Fibroblast of lung (primary cell): Measurements from ENCODE around the gene PCSK6. TPM values are rescaled to one million over a fixed set of nuclear protein-coding genes. Genes with fewer than 3 reads are reported as not detected.

Experiments used
- DNase-seq, 2 donors: peaks; one replicate each; pipeline versions ENCODE4 v3.0.0 to v3.0.0-alpha.2; 2010; ENCODE audit warnings: low read depth in 2 of 2
- H2AFZ ChIP-seq: 2 replicates; pipeline ENCODE4 v1.5.1; 2012; ENCODE audit warnings: low read length, control low read depth, inconsistent platforms
- H3K27ac ChIP-seq: 2 replicates; pipeline ENCODE4 v1.5.1; 2011; ENCODE audit warnings: low read length, control low read depth; ENCODE audit not compliant: insufficient read depth
- H3K27me3 ChIP-seq: 2 replicates; pipeline ENCODE4 v1.5.1; 2011; ENCODE audit warnings: mild to moderate bottlenecking, low read length; ENCODE audit not compliant: control insufficient read depth, insufficient read depth
- H3K36me3 ChIP-seq: 2 replicates; pipeline ENCODE4 v1.5.1; 2011; ENCODE audit warnings: low read length; ENCODE audit not compliant: control insufficient read depth, insufficient read depth
- H3K4me1 ChIP-seq: 2 replicates; pipeline ENCODE4 v1.5.1; 2011; ENCODE audit warnings: low read length; ENCODE audit not compliant: control insufficient read depth, insufficient read depth; ENCODE audit errors: extremely low read depth
- H3K4me2 ChIP-seq: 2 replicates; pipeline ENCODE4 v1.5.1; 2011; ENCODE audit warnings: low read length, control low read depth; ENCODE audit not compliant: insufficient read depth; ENCODE audit errors: extremely low read depth
- H3K4me3 ChIP-seq, 4 experiments: fragments of 200-600 bp in 1 of 4; sonication (generic) in 1 of 4; replicated peaks in 1 of 4; 2 replicates each; pipeline ENCODE4 v1.5.1; 2011 to 2016; ENCODE audit warnings: low read length in 4 of 4, low read depth in 3 of 4, mild to moderate bottlenecking in 3 of 4, control low read depth in 2 of 4, inconsistent platforms in 1 of 4, mixed read lengths in 1 of 4; ENCODE audit not compliant: insufficient read depth in 1 of 4; ENCODE audit errors: control extremely low read depth in 1 of 4
- H3K79me2 ChIP-seq: 2 replicates; pipeline ENCODE4 v1.5.1; 2012; ENCODE audit warnings: mild to moderate bottlenecking, low read length, inconsistent platforms; ENCODE audit not compliant: control insufficient read depth, insufficient read depth
- H3K9ac ChIP-seq: 2 replicates; pipeline ENCODE4 v1.5.1; 2011; ENCODE audit warnings: mild to moderate bottlenecking, low read length, control low read depth; ENCODE audit not compliant: insufficient read depth
- H3K9me3 ChIP-seq: 2 replicates; pipeline ENCODE4 v1.5.1; 2012; ENCODE audit warnings: low read depth, low read length; ENCODE audit not compliant: control insufficient read depth, insufficient read depth
- H4K20me1 ChIP-seq: 2 replicates; pipeline ENCODE4 v1.5.1; 2011; ENCODE audit warnings: low read length; ENCODE audit not compliant: control insufficient read depth, insufficient read depth; ENCODE audit errors: extremely low read depth
- EZH2 ChIP-seq: IDR thresholded peaks from 2 replicates; pipeline ENCODE4 v1.5.1; 2012; ENCODE audit warnings: low read length, control low read depth, mild to moderate bottlenecking; ENCODE audit errors: missing control alignments
- polyA plus RNA-seq, 2 donors: library from polyadenylated mRNA; depleted of rRNA in 1 of 2; stranded (reverse) in 1 of 2; unstranded in 1 of 2; fragments of >200 nt; gene quantifications; 2 replicates each; pipeline ENCODE4 v1.2.1, GENCODE V29; 2011 to 2012; ENCODE audit warnings: missing spikeins in 1 of 2
- total RNA-seq: library from RNA; depleted of rRNA; stranded (reverse); fragments of >200 nt; gene quantifications from 2 replicates; pipeline ENCODE4 v1.2.1, GENCODE V29; 2014
- TF ChIP-seq, protein P1 (sequence below), 2 donors: IDR thresholded peaks in 1 of 2; conservative IDR thresholded peaks in 1 of 2; 1 replicate in 1 of 2; 2 replicates in 1 of 2; pipeline ENCODE4 v1.5.1; 2011 to 2012; ENCODE audit warnings: low read length in 2 of 2, control low read depth in 1 of 2, inconsistent platforms in 1 of 2, low read depth in 1 of 2, mild to moderate bottlenecking in 1 of 2

Gene PCSK6
- total and polyA plus RNA-seq, 2 donors (not counting 1 experiment from before 2014, with no cell fraction given) = 0.02 to 0.83 TPM

DNA sequence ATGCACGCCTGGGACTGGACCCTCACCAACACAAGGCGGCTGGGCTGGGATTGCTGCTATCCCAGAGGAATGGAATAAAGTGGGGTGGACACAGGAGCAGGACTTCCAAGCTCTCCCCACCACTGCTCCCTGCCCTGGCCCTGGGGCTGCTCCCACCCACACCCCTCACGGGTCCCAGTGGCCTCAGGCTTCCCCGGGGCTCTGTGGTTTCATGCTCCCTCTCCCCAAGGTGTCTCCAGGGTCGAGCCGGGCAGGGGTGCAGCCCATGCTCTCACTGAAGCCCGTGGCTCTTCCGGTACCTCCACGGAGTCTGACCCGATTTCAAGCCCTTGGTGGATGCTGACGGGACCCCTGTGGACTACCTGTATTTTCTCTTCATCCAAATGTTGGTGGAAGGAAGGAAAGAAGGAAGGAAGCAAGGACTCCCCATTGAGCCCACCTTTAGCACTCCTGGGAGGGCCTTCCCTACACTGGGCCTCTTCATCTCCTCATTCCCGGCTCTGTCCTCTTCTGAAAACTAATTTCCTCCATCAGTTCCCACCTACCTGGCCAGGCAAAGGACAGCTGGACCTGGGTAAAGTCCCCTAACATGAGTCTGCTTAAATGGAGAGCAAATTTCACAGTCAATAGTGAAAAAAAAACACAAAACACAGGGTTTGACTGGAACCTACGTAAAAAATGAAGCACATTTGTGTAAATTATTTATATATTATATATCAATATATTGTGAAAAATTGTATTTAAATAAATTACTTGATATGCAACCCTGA lies 44.0 kb upstream of the PCSK6 start:
- H3K36me3 ChIP-seq = no peaks in the 10 kb centered on the region
- no peak overlapping the region for H3K27ac ChIP-seq
- TF ChIP-seq EZH2 = no peak
- TF ChIP-seq, protein P1, sequence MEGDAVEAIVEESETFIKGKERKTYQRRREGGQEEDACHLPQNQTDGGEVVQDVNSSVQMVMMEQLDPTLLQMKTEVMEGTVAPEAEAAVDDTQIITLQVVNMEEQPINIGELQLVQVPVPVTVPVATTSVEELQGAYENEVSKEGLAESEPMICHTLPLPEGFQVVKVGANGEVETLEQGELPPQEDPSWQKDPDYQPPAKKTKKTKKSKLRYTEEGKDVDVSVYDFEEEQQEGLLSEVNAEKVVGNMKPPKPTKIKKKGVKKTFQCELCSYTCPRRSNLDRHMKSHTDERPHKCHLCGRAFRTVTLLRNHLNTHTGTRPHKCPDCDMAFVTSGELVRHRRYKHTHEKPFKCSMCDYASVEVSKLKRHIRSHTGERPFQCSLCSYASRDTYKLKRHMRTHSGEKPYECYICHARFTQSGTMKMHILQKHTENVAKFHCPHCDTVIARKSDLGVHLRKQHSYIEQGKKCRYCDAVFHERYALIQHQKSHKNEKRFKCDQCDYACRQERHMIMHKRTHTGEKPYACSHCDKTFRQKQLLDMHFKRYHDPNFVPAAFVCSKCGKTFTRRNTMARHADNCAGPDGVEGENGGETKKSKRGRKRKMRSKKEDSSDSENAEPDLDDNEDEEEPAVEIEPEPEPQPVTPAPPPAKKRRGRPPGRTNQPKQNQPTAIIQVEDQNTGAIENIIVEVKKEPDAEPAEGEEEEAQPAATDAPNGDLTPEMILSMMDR (conservative IDR thresholded peaks at IDR 0.05 in 1 of 2, IDR thresholded peaks at IDR 0.05 in 1 of 2; ENCODE audit: low read depth in 1 of 2, low read length in 2 of 2) = no peak
- H3K79me2 ChIP-seq = no peaks in the 10 kb centered on the region
- no peak overlapping the region for H2AFZ ChIP-seq
- H4K20me1 ChIP-seq = no peaks in the 10 kb centered on the region
- no peaks in the 10 kb centered on the region for H3K9me3 ChIP-seq
- H3K9ac ChIP-seq = no peak overlapping the region
- no peak overlapping the region for H3K4me2 ChIP-seq
- H3K4me3 ChIP-seq = no peak overlapping the region
- DNase-seq = no peak
- no peaks in the 10 kb centered on the region for H3K27me3 ChIP-seq
- no peaks in the 10 kb centered on the region for H3K4me1 ChIP-seq

DNA sequence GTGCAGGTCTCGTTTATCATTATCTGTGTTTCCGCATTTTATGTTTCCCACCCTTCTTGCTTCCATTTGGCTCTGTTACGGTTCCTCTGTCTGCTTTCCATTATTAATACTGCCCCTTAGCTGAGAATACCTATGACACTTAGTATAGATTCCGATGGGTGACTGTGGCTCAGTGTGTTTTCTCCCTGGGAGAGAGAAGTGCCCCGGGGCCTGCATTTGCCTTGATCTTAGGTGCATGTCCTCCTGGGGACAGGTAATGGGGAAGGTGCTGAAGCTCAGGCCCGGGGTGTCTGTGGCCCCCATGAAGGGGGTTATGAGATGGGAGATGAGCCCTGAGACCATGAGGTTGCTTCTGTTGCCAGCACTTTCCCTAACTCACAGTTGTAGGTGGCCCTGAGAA lies 43.4 kb upstream of the PCSK6 start:
- no peaks in the 10 kb centered on the region for H4K20me1 ChIP-seq
- H3K9ac ChIP-seq = no peak overlapping the region
- H3K27me3 ChIP-seq = no peaks in the 10 kb centered on the region
- H3K79me2 ChIP-seq = no peaks in the 10 kb centered on the region
- no peak overlapping the region for H3K27ac ChIP-seq
- H3K36me3 ChIP-seq = no peaks in the 10 kb centered on the region
- no peaks in the 10 kb centered on the region for H3K4me1 ChIP-seq
- TF ChIP-seq EZH2 = no peak
- TF ChIP-seq, protein P1 (conservative IDR thresholded peaks at IDR 0.05 in 1 of 2, IDR thresholded peaks at IDR 0.05 in 1 of 2; ENCODE audit: low read depth in 1 of 2, low read length in 2 of 2) = no peak
- no peaks in the 10 kb centered on the region for H3K9me3 ChIP-seq
- no peak overlapping the region for H2AFZ ChIP-seq
- DNase-seq = no peak
- no peak overlapping the region for H3K4me2 ChIP-seq
- no peak overlapping the region for H3K4me3 ChIP-seq

DNA sequence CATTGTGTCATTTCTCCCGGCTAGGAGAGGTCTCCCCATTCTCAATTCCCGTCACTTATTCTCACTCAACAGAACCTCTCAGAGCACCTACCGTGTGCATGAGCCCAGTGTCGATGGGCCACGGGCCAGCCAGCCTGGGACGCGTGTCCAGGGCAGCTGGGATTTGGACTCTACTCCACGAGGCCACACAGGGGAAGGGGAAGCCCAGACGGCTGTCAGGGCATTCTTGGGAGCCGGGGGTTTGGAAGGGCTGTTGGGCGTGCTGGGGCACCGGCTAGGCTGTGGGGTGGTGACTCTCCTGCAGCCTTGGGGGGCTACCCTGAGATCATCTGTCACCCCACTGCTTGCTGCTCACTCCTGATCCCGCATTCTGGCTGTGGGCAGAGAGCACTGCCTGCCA lies 41.7 kb upstream of the PCSK6 start:
- no peak overlapping the region for H3K4me2 ChIP-seq
- H2AFZ ChIP-seq = no peak overlapping the region
- no peaks in the 10 kb centered on the region for H3K9me3 ChIP-seq
- DNase-seq = no peak
- H3K36me3 ChIP-seq = no peaks in the 10 kb centered on the region
- H3K27me3 ChIP-seq = no peaks in the 10 kb centered on the region
- H3K4me1 ChIP-seq = no peaks in the 10 kb centered on the region
- no peaks in the 10 kb centered on the region for H3K79me2 ChIP-seq
- TF ChIP-seq, protein P1 (conservative IDR thresholded peaks at IDR 0.05 in 1 of 2, IDR thresholded peaks at IDR 0.05 in 1 of 2; ENCODE audit: low read depth in 1 of 2, low read length in 2 of 2) = no peak
- TF ChIP-seq EZH2 = no peak
- H4K20me1 ChIP-seq = no peaks in the 10 kb centered on the region
- H3K4me3 ChIP-seq = no peak overlapping the region
- no peak overlapping the region for H3K9ac ChIP-seq
- H3K27ac ChIP-seq = no peak overlapping the region
